ENCODE results near the gene RLBP1.

Gene RLBP1

DNA sequence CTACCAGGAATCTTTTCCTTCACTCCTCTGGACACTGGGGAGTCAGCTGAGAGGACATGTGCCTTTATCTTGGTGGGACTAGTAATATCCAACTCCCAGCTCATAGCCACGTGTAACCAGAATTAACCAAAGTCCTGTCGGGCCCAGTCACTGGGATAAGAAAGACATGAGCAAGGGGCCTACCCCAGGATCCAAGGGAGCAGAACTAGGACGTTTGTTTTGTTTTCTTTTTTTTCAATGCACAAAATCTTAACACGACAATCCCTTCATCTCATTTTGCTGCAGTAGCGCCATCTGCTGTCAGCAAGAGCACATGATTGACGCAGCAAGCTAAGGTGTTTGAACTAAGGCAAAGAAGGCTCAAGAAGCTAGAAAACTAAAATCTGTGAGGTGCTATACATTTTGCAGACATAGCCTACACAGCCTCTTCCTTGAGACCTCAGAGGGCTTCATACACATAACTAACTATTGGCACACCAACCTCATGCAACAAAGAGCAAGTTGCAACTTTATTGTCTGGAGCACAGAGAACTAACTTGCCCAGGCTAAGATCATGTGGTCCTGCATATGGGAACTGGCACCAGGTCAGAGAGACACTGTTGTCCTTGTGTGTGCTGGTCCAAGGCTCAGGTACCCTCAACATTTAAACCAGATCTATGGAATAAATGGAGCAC, 43.6 kb downstream of the RLBP1 start:
- peak; percentile 65 for DNase-seq

DNA sequence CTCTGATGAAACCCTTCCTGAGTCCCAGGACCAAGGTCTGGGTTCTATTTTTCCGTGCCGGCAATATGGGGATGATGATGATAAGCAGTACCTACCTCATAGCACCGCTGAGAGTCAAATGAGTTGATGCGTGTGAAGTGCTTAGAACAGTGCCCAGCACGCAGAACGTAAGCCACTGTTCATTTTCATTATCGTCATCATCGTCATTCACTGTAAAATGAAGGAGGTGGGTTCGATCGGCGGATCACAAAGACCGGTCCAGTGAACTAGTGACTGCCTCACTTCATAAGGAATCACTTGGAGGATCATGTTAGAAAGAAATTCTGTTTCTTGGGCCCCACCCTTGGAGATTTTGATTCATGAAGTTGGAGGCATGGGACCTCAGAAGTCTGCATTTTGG, 44.3 kb downstream of the RLBP1 start:
- no peak for DNase-seq

DNA sequence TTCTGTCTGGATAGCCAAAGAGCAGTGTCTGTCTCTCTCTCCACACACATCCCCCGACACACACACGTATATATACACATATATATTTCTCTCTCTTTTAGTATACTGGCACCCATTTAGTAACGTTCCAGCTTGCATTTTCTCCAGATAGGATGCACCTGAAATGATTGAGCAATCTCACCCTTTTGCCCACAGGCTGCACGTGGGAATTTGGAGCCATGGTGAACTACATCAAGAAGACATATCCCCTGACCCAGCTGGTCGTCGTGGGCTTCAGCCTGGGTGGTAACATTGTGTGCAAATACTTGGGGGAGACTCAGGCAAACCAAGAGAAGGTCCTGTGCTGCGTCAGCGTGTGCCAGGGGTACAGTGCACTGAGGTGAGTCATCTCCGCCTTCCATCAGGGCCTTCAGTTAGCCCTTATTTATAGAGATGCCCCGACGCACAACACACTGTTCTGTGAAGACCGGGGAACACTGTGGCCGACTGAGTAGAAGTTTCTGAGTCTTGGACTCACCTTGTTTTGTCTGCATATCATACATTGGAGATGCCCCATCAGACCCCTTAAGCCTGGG, 45.7 kb downstream of the RLBP1 start:
- no peak for DNase-seq

DNA sequence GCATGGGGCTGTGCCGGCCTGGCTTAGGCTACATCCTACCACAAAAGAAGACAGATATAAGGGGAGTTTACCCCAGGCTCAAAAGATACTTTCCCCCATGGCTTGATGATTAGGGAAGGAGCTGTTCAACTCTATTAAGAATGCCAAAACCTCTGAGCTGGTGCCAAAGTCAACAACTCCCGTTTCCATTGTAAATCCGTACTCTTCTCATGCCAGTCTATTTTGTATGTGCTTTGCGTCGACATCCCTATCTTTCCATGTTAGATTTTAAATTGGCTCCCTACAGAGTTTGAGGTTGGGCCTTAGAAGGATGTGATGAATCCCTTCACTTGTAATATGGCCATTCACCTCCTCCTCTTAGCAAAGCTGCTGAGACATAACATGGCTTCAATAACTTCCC, 46.9 kb downstream of the RLBP1 start:
- no peak for DNase-seq

DNA sequence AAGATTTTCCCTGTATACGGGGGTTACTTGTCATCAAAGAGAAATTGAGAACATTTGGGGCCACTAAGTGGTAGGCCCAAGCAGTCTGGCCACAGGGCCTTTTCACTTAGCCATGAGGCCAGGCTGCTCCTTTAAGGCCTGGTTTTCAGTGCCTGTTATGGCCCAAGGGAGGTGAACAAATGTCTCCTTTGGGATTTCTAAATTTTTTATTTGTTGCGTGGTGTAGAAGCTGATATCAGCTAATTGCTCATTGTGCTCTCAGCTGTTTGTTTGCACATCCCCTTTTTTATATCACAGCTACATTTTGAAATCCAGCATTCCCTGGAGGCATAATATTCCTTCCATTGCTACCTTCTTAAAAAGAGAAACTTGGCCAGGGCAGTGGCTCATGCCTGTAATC, 48.5 kb downstream of the RLBP1 start:
- DNase-seq: no peak

DNA sequence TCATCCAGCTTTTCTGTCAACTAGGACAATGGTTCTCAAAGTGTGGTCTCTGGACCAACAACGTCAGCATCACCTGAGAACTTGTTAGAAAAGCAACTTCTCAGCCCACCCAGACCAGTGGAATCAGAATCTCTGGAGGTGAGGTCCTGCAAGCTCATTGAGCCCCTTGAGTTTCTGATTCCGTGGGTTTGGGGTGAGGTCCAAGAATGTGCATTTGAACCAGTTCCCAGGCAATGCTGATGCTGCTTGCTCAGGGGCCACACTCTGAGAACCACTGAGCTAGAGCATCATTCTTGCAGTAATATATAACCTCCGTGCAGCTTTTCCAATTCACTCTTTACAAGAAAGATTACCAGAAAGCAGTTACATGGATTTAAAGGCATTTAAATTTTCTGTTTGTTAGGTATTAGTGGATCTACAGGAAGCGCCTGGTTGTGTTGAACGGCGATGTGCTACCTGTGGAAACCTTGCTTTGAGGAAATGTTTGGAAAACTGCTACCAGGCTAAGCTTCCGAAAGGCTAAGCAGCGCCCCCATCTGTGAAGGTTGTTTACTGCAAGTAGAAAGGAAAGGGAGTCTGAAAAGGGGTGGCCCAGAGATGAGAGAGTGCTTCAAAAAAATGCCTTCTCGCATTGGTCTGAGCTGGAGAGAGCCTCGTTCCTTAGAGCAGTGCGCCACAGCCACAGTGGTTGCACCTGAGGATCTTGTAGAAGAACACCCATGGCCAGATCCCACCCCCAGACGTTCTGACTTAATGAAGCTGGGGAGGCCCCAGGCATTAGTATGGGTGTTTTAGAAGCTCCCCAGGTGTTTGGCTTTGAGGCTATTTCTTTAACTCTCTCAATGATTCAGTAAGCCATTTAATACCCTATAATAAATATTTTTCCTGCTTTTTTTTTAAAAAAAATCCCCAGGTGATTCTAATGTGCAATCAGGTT, 50.0 kb downstream of the RLBP1 start:
- DNase-seq: peak; percentile 18

DNA sequence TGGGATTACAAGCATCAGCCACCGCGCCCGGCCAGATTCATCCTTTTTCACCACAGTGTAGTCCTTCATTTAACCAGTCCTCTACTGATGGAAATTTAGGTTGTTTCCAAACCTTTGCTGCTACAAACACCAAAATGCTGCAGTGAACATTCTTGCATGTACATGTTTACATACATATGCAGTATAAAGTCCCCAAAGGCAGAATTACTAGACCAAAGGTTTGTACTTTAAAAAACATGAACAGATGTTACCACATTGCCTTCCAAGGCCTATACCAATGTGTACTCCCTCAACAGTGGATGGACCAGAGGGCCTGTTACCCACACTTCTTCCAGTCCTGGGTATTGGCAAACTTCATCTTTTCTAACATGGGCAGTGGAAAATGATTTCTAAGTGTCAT, 51.0 kb downstream of the RLBP1 start:
- DNase-seq: no peak

DNA sequence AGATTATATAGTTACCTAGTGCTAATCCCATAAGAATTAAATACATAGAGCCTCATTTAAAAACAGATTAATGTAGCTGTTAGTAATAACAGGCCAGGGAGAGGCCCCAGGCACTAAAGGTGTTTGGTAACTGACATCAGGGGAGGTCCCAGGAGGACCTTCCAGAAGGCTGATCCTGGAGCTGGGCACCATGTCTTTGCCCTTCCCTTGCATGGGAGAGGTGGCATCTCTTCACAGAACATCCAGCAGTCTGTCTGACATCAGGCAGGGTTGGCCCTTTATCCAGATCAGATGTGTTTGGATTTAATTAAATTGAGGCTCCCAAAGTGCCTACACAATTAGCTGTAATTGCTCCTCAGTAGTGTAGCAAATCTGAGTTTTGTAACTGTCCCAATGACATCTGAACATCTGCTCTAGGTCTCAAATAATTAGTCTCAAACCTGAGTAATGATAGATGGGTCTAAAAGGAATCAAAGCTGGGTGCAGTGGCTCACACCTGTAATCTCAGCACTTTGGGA, 53.0 kb downstream of the RLBP1 start:
- no peak for DNase-seq

DNA sequence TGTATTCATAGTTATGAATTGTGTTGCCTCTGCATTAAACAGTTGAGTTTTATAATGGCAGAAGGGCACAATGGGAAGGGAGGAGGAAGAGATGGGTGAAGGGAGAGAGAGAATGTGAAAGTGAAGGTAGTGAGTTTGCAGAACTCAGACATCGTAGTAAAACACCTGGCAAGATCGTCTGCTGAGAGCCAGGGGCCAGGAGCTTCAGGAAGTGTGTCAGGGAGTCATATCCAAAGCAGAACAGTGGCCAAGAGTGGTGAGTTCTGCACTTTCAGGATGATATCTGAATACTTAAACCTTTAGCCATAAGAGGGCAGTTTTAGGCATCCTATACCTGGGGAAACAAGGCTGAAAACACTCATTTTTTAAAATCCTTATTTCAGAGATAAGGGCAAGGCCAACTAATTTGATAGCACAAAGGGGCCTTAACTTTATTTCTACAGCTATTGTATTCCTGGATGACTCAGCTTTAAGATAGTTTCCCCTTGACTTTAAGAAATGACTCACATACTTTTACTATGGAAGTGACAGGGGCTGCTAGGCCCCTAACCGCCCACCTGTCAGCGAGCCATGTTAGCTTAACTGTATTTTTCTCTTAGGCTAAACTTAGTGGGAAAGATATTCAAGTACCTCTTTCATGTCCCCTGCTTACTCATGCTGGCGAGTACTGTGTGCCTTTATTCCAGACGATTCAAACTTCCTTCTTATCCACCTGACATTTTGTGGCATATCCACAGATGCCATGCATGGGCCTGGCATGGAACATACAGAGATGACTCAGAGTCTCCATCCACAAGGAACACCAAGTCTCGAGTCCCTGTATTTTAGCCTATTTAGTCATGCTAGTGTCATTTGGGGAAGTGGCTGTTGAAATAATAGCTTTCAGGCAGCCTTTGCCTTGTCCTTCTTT, 53.9 kb downstream of the RLBP1 start:
- DNase-seq: peak; percentile 7

DNA sequence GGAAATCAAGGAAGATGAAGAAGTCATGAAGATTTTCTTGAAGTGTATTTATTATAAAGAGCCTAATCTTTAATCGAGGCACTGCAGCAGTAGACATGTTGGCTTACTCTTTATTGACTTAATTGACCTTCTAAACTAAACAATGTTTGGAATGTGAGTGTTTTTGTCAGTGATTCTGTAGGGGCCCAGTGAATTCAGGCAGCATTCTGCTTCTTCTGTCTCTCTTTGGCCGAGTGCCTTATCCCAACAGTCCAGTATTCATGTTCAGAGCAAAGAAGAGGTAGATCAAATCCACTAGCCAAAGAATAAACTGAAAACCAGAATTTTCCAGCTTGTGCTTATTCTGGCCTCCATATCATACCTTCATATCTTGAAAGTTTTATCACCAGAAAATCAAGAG, 55.7 kb downstream of the RLBP1 start:
- DNase-seq: no peak

DNA sequence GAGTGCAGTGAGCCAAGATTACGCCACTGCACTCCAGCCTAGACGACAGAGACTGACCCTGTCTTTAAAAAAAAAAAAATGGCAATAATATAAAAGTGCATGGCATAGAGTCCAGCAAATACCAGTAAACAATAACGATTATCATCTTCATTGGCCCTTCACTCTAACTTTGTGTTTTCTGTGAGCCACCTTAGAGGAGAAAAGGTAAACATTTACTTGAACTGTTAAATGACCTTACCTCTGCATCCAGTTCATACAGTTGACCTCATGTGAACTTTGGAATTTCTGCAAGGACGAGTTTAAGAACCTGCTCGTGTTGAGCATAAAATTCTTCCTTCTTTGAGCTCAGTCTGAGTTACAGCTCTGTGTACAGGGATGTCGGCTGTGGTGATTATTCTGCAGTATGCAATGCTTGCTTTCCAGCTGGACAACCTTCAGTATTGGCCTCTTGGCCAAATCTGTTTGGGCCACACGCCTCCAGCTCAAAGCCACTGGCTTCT, 56.6 kb downstream of the RLBP1 start:
- DNase-seq: no peak

DNA sequence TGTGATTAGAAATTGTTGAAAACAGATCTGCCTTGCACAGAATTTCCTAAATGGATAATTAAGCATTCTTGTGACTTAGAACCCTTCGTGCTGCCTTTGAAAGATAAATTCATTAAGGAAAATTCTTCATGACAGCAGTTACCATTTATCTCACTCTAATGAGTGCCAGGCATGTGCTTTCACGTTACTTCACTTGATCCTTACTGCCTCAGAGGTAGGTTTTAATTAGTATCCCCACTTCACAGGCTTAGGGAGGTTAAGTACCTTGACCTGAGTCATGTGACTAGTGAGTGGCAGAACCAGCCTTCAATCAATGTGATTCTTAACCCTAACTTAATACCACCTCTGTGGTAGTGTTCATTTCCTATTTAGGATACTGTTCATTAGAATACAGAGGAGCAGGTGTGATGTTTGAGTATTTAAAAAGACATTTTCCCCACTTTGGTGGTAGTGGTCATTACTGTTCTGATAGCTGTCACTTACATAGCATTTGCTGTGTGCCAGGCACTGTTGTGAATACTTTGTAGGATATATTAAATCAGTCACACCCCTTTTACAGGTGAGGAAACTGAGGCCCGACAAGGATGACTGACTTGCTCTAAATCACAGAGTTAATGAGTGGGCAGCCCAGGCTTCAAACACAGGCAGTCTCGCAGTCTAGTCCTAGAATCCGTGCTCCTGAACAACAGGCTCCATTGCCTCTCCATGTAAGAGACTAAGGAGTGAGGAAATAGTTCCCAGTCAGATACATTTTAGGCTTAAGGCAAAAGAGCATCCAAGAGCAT, 57.9 kb downstream of the RLBP1 start:
- no peak for DNase-seq

DNA sequence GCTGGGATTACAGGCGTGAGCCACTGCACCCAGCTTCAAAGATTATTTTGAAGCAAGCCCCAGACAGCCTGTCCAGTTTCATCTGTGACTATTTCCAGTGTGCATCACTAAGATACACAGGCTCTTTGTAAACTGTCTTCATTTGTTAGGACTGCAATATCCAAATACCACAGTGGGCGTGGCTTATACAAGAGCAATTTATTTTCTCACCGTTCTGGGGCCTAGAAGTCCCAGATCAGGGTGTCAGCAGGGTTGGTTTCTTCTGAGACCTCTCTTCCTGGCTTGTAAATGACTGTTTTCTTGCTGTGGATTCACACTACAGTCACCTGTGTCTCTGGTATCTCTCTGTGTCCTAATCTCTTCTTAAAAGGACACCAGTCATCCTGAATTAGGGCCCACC, 59.7 kb downstream of the RLBP1 start:
- no peak for DNase-seq

Data from CD4-positive, alpha-beta T cell treated with Interleukin-4 for 4 hours (primary cell).